Anterior cingulate cortex (tissue), 58 donors: ENCODE results near the gene PRSS38.

ENCODE experiments used
- DNase-seq, 58 donors: peaks; one replicate each; lab custom pipeline; 2025; lab: John Stamatoyannopoulos, UW

Gene PRSS38

DNA sequence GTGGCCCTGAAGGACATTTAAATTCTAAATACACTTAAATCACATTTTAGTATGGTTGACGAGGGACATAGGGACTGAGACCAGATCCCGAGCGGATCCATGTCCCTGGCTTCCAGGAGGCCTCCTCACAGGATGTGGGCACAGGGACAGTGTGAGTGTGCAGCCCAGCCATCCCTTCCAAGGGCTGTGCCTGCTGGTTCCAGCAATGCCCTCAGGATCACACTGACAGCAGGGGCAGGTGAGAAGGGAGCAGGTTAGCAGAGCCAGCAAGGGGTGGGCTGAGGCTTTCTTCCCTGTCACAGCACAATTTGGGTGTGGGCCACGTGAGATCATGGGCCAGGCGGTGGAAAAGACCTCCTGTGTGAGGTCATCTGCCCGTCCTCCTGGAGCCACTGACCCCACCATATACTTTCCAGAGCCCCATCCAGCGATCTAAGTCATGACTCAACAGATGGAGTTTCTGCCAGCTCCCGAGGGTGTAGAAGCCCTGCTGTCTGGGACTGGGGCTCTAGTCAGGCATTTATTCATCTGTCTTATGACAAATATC is 37.0 kb upstream of the PRSS38 start:
- DNase-seq: no peak

DNA sequence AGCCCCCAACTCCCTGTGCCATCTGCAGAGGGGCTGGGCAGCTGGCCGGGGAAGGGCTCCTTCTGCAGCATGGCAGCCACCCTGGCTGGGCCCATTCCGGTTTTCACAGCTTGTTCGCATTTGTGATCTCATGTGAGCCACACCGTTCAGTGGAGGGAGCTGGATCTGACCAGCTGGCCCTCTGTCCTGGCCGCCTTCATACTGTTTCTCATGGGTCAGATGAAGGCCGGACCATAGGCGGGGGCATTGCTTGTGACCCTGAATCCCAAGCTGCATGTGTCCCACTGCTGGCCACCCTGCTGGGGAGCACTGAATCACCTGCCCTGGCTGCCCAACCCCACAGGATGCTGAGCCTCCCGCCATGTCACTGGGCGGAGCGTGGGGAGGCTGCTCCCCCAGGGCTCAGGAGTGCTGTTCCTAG is 36.4 kb upstream of the PRSS38 start:
- no peak for DNase-seq

DNA sequence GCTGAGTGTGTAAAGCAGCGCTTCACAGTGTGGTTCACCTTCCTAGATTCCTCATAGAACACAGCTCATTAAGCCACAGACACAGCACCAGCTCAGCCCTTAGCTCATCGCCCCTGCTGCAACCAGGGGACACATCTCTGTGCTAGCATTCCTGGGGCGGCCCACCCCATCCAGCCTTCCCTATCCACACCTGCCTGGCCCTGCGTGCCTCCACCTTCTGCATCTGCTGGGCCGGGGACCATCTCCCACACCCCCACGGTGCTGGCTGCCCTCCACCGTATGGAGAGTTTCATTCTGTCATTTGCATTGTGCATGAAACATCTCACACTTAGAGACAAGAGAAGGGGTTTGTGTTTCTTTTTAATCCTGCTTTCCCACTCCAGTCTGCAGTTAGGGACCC is 35.8 kb upstream of the PRSS38 start:
- no peak for DNase-seq

DNA sequence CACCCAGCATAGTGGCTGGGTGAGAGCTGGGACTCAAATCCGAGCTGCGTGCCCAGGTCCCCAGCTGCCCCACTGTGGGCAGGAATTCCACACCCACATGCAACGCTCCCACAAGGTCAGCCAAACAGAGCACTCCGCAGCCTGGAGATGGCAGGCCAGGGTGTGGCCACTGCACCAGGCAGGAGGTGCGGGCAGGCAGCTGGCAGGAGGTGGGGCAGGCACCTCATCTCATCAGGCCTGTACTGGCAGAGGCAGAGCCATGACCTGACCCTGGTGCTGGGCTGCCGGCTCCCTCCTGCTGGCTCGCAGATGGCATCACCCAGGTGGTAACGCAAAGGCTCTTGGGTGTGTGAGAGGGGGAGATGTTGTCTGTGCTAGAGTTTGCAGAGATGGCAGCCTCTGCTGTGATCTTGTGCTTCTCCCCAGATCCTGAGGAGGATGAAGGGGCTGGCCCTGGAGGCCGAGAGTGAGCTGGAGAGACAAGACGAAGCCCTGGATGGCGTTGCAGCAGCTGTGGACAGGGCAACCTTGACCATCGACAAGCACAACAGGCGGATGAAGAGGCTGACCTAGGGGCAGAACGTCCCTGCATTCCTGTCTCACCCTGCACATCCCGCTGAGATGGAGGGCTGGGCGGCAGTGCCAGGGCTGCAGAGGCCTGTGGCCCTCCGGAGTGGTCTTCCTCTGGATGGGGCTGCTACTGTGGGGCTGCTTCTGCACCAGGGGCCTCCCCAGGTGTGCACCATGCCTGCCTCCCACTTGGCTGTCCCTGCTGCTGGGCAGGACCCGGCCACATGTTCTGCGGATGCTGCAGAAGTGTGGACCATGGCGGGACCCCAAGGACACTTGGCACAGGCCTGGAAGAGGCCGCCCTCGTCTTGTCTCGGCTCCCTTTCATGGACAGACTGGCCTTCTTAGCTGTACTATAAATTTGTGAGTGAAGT is 35.1 kb upstream of the PRSS38 start:
- DNase-seq: no peak

DNA sequence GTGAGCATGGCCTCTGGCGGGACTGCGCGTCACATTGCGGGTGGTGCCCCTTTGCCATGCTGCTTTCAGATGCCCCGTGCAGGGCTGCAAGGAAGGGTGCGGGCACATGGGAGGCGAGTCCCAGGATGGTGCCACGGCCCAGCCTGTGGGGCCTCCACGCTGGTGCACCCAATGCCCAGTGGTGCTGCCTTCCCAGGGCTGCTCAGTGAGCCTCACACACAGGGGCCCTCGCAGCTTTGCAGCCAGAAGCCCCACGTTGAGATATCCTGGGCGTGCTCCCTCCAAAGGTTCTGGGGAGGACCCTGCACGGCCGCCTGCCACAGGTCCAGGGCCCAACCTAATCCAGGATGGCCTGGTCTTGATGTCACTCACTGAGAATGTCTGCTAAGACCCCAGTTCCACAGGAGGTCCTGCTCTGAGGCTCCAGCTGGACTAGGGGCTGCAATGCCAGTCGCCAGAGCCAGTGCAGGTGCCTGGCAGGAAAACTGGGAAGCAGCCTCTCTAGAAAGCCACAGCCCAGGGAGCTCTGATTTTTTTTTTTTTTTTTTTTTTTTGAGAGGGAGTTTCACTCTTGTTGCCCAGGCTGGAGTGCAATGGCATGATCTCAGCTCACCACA is 34.1 kb upstream of the PRSS38 start:
- DNase-seq: no peak

DNA sequence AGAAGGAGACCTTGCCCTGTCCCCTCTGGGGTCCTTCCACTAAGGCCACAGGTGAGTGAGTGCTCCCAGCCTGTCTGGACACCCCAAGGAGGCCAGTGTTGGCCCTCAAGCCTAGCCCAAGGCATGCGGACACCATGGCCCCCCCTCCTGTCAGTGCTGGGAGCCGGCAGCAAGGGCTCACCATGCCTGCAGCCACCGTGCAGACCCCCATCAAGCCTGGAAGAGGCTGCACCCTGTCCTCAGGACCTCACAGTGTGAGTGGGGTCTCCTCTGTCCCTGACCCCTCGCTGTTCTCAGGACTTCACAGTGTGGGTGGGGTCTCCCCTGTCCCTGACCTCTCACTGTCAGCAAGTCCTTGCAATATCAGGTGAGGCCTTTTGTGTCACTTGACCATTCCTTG is 33.2 kb upstream of the PRSS38 start:
- DNase-seq: no peak

DNA sequence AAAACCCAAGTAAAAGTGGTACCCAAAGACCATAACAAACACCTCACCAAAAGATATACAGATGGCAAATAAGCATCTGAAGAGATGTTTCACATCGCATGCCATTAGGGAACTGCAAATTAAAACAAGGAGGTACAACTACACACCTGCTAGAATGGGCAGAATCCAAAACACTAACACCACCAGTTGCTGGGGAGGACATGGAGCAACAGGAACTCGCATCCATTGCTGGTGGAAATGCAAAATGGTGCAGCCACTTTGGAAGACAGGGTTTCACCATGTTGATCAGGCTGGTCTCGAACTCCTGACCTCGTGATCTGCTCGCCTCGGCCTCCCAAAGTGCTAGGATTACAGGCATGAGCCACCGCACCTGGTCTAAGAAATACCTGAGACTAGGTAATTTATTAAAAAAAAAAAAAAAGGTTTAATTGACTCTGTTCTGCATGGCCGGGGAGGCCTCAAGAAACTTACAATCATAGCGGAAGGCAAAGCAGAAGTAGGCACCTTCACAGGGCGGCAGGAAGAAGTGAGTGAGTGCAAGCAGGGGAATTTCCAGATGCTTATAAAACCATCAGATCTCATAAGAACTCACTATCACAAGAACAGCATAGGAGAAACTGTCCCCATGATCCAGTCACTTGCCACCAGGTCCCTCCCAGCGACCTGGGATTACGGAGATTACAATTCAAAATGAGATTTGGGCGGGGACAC is 30.2 kb upstream of the PRSS38 start:
- DNase-seq: no peak

DNA sequence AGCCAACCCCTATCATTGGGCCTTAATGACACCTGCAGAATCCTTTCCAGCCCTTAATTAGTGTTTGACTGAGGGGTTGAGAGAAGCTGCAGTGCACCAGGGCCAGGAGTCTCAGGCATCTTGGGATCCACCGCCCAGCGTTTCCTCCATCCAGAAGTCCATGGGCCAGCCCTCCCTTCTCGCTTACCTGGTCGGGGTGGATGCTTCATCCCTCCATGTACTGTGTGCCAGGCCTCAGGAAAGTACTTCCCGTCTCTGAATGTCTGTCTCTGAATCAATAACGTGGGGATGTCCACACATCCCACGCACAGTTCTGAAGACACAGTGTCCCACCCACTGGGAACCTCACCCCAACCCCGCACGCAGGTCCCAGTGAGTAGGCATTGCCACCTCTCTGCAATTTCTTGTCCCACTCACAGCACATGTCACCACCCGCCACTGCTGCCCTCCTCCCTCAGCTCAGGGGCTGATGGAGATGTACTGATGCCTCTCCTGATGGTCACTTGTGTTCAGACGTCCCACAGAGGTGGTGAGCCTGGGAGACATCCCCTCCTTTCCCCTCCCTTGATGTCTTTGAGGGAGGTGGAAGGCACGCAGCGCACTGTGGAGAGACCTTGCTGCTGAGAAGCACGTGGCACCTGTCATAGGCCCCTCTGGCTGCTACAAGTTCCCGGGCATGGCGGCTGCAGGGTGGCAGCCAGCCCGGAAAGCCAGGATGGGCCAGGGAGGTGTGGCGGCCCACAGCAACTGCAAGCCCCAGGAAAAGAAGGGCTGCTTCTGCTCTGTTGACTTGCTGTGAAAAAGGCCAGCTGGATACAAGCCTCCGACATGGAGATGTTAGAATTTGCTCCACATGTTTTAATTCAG is 29.4 kb upstream of the PRSS38 start:
- DNase-seq: no peak

DNA sequence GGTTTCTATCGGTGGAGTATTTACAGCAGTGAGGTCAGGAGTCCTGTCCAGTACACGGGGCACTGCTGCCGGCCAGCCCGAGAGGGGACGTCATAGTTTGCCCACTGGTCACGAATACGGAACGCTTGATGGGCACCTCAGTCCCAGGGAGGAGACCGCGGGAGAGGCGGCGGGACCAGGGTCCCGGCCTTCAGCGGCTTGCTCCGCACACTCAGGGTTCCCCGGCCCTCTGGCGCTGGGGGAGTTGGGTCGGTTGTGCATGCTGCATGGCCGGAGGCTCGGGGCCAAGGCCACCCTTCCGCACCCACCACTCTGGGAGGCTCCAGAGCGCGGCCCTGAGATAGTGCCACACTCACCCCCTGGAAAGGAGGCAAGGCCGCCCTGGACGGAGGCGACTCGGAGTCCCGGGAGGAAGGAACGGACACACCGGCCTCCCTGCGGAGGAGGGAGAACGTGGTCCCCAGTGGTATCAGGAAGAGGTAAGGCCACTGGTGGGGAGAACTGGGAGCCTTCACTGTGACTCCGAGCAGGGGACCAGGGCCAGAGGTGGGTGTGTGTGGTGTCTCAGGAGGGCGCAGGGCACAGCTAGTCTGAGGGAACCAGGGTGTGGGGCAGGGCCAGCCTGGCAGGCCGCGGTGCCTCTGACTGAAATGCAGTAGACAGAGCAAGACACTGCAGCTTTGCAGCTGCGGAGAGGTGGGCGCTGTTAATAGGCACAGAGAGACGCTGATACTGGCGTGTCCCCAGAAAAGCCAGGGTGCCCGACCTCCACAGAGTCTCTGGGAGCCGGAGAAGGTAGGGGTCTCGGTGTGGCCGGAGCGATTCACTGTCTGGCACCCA is 28.6 kb upstream of the PRSS38 start:
- peak in 1 of 58 donors; percentile 48 for DNase-seq

DNA sequence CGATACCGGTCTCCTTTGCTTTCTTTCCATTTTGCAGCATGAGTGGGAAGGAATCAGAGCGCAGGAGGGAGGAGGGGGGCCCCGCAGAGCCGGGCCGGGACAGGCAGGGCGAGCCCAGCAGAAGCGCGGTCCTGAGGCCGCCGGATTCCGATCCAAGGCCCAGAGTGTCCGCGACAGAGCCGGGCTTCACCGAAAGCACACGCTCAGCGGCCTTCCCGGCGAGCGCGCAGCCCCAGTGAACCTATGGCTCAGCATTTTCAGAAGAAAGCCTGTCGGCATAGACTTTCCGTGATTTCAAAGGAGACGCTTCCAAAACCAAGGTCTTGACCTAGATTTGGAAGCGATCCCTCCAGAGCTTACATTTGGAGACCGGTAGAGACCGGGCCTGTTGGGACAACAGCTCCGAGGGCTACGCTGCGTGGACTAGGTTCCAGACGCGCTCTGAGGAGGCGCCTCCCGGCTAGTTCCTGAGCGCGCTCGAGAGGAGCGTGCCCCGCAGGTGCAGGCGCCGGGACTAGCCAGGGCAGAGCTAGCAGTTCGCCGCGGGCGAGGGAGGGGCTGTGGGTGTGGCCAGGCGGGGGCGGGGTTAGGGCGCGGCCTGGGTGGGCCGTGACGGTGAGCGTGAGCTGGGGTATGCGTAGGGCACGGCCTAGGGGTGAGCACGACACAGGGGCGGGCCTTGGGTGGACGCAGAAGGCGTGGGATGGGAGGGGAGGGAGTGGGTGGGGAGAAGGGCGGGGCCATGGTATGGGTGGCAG is 27.8 kb upstream of the PRSS38 start:
- peak in 48 of 58 donors; percentile 23 to 82 (median 62) for DNase-seq

DNA sequence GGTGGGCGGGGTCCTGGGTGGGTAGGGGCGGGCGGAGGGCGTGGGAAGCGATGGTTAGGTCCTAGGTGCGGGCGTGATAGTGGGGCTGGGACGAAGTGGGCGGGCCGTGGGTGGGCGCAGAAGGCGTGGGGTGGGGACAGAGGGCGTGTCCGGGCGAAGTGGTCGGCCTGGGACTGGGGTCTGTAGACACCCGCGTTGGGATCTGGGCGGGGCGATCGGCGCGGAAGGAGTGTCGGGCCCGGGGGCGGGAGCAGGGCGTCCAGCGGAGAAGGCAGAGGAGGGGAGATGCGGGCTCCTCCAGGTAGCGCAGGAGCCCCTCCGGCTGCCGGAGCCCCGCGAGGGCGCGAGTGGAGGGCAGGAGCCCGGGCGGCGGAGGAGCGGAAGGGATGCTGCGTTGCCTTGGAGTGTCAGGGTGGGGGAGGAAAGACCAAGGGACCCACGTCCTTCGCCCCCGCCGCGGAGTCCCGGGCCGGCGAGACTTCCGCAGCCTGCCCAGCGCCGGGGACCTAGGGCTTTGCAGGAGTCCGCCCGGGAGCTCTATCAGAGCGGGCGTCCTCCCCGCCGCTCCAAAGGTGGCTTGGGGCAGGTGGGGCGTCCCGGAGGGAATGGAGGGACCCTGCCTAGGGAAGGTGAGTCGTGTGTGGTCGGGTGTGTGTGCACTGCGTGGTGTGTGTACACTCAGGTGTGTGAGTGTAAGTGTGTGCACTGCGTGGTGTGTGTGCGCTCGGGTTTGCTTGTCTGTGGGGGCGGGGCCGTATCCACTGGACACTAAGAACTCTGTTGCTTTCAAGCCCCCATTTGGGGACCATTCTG is 27.0 kb upstream of the PRSS38 start:
- DNase-seq: peak in 6 of 58 donors; percentile 54 to 81 (median 61)

DNA sequence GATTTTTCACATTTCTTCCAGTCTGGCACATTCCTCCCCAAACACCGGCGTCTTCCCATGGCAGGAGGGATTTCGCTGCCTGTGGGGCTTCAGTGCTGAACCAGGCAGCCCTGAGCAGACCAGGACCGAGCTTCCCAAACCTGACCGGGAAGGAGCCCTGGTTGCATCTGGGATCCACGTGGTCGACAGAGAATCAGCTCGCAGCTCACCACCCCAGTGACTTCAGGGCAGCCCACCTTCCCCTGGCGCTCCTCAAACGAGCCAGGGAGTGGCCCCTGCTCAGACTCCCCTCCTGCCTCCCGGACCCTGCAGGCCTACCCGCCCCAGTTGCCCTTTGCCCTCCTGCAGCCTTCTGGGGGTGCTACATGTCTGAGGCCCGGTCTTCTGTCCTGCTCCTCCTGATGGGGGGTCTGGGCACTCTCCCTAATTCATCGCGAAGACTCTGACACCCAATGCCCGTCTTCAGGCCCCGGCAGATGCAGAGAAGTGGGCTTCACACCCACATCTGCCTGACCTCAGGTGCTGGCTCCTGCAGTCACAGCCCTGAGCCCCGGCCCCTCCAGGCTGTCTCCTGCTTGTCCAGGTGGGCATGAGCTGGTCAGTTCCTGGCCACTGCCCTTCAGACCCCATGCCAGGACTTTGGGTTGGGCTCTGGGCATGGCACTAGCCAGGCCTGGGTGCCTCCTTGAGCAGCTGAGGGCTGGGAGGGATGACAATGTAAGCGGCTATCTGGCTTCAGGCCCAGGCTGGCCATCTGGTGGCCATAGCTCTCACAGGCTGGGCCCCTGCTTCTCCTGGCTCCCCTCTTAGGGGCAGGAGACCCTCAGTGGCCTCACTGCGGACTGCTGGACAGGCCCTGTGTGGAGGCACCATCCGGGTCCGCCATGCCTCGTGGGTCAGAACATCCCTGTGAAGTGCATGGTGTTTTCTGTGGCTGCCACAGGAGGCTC is 26.1 kb upstream of the PRSS38 start:
- no peak for DNase-seq

DNA sequence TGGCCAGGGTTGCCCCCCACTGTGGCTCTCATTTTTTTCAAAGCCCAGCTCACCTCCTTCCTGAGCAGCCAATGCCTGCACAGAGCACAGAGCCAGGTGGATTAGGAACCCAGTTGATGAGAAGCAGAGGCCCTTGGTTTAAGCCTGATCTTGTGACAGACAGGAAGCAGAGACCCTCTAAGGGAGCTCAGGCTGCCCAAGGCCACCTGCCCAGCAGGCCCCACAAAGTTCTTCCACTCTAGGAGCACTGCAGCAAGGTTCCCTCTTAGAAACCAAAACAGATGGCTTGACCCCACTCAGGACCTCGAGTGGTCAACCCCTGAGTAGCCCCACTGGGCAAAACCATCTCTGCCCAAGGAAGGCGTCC is 25.5 kb upstream of the PRSS38 start:
- no peak for DNase-seq

DNA sequence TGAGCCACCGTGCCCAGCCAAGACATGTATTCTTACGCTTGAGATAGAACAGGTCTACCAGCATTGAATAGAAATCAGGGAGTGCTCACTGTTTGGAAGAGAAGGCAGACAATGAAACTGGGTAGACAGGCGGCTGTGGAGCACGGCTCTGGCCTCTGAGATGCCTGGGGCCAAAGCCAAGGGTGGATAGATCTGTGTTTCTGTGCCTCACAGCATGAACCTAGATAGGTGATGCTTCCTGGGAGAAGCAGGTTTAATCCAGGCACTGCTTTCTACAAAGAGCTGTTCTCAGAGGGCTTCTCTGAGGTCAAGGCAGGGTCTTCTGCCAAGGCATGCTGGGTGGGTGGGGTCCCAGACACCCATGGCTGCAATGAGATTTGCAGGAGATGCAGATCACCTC is 24.6 kb upstream of the PRSS38 start:
- DNase-seq: no peak

DNA sequence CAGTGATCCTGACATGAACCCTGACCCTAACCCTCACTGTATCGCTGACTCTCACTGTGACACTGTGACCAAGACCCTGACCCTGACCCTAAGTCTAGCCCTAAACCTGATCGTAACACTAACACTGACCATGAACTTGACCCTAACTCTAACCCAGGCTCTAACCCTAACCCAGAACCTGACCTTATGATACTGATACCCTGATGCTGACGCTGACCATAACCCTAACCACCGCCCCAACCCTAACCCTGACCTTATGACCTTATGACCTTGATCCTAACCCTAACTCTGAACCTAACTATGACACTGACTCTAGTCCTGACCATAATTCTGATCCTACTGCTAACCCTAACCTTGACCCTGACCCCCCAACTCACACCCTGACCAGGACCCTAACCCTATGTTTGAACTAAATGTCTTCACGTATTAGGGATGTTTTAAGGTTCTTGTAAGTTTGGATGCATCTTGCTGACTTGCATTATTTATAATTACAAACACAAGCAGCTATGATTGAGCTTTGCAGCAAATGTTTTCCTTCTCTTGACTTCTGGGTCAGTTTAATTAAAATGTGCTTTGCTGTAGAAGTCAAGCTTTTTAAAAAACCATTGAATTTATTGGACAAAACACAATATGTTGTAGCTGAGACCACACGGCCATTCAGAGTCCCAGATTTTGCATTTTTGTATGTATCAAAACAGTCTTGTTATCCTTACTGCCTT is 23.9 kb upstream of the PRSS38 start:
- DNase-seq: no peak
